KBM-7 (cell line): ENCODE data around the gene MYO1G.
"Not testable (repeated sequence)": the region's sequence is repeated elsewhere in the genome, so short reads cannot be mapped to it uniquely, and the experiment has no call there.

Experiments
- DNase-seq: peaks from one replicate; pipeline ENCODE4 v3.0.0-alpha.2; 2015
- in situ Hi-C: fragments of 300-500 bp; cut with MboI; formaldehyde crosslinking; loops from 2 replicates; pipeline ENCODE4 v1.14.3; 2020; ENCODE audit warnings: low sequenced_read_pairs, low pct_unique_long_range_greater_than_20kb, mixed read lengths

Gene MYO1G

GRCh38 chr7:45000093-45001032 lies 21.5 kb upstream of the MYO1G start, which contains the start of gene CCM2:
Gene CCM2, plus strand, starts transcription at chr7:45000201. Its CDS starts 133 bp downstream, at chr7:45000334.
- in situ Hi-C loops, result no loop called here
- no peak for DNase-seq

- peak; percentile 99 for DNase-seq
- in situ Hi-C loops, result no loop called here
Observed at GRCh38 chr7:44999245-45000092, 20.7 kb upstream of the MYO1G start.

GRCh38 chr7:44998153-44998871 lies 19.5 kb upstream of the MYO1G start:
- in situ Hi-C loops, result no loop called here

GRCh38 chr7:44995555-44996493 lies 17.0 kb upstream of the MYO1G start:
- peak; percentile 49 for DNase-seq
- in situ Hi-C loops, result no loop called here

More at GRCh38 chr7:44998153-44998871, 19.5 kb upstream of the MYO1G start:
- no peak for DNase-seq

- peak; percentile 90 for DNase-seq
- in situ Hi-C loops, result no loop called here
Observed at GRCh38 chr7:44994877-44995554, 16.2 kb upstream of the MYO1G start.

- in situ Hi-C loops, DNase-seq: not testable (repeated sequence)
Observed at GRCh38 chr7:44992004-44992795, 13.4 kb upstream of the MYO1G start.

- in situ Hi-C loops, result no loop called here
- DNase-seq, result peak; percentile 52
Observed at GRCh38 chr7:44990109-44991023, 11.6 kb upstream of the MYO1G start.

- DNase-seq, result no peak
- in situ Hi-C loops, result no loop called here
Observed at GRCh38 chr7:44989132-44989531, 10.3 kb upstream of the MYO1G start.

GRCh38 chr7:44988701-44989100 lies 9.9 kb upstream of the MYO1G start:
- DNase-seq, result no peak
- in situ Hi-C loops, result no loop called here

GRCh38 chr7:44987996-44988395 lies 9.2 kb upstream of the MYO1G start:
- DNase-seq, result no peak
- in situ Hi-C loops, result no loop called here

- no peak for DNase-seq
- in situ Hi-C loops, result no loop called here
Observed at GRCh38 chr7:44987457-44987856, 8.6 kb upstream of the MYO1G start.

GRCh38 chr7:44986218-44987053 lies 7.6 kb upstream of the MYO1G start:
- in situ Hi-C loops, result no loop called here
- DNase-seq, result peak; percentile 96

GRCh38 chr7:44985900-44986217 lies 7.0 kb upstream of the MYO1G start:
- no peak for DNase-seq
- in situ Hi-C loops, result no loop called here

GRCh38 chr7:44985033-44985695 lies 6.3 kb upstream of the MYO1G start:
- no peak for DNase-seq

GRCh38 chr7:44984478-44984758 lies 5.6 kb upstream of the MYO1G start:
- DNase-seq, result no peak
- in situ Hi-C loops, result no loop called here

More at GRCh38 chr7:44985033-44985695, 6.3 kb upstream of the MYO1G start:
- in situ Hi-C loops, result no loop called here
